GM12878 (cell line): ENCODE data around the gene EIF1AX. TPM values are rescaled to one million over a fixed set of nuclear protein-coding genes. Genes with fewer than 3 reads are reported as not detected.

Source experiments
- ATAC-seq: fragments of 200-7000 bp; cut with Tn5 transposase; 3 replicates; pipeline ENCODE4 v1.9.1; 2020; ENCODE audit warnings: mild to moderate bottlenecking, moderate library complexity
- BruUV-seq: library from RNA; stranded (reverse); fragments of 400-500 nt; replicated peaks from 2 replicates; lab custom pipeline; 2021; lab: Mats Ljungman, UMichigan
- CTCF ChIA-PET: fragments of 300-600 bp; sonication (Branson Sonifier 250); formaldehyde crosslinking; extraction: SDS; loops from one replicate; lab custom pipeline; 2021; ENCODE audit warnings: inconsistent platforms; lab: Yijun Ruan, JAX
- POLR2A ChIA-PET: fragments of 350-600 bp; formaldehyde crosslinking; extraction: SDS; loops from one replicate; lab custom pipeline; 2021; ENCODE audit warnings: inconsistent platforms; lab: Charles Lee
- RAD21 ChIA-PET: fragments of 300-600 bp; sonication (Branson Sonifier 250); formaldehyde crosslinking; loops from one replicate; lab custom pipeline; 2023; ENCODE audit warnings: antibody characterized with exemption; ENCODE audit not compliant: unreplicated experiment; lab: Charles Lee
- SMC1A ChIA-PET: fragments of 300-600 bp; sonication (Branson Sonifier 250); formaldehyde crosslinking; loops from one replicate; lab custom pipeline; 2023; ENCODE audit not compliant: unreplicated experiment, uncharacterized antibody; lab: Charles Lee
- DNase-seq: peaks from one replicate; pipeline ENCODE4 v3.0.0-alpha.2; 2011; ENCODE audit warnings: low read depth, low spot score
- FAIRE-seq: peaks from 3 replicates; lab custom pipeline; 2011; peaks lifted over from hg19 to GRCh38; lab: Jason Lieb, UNC
- H2AFZ ChIP-seq: 2 replicates; pipeline ENCODE4 v1.6.0; 2011; ENCODE audit warnings: low read depth, low read length, control low read depth; ENCODE audit not compliant: control insufficient read depth
- H3K27ac ChIP-seq: 2 replicates; pipeline ENCODE4 v1.5.1; 2011; ENCODE audit warnings: control low read depth; ENCODE audit not compliant: control insufficient read depth, insufficient read depth
- H3K27me3 ChIP-seq, 2 experiments: replicated peaks in 1 of 2; 2 replicates each; pipeline versions ENCODE4 v1.6.0 to v1.6.1; 2011; ENCODE audit warnings: low read length in 1 of 2; ENCODE audit not compliant: control insufficient read depth in 2 of 2, insufficient read depth in 2 of 2
- H3K36me3 ChIP-seq, 2 experiments: 2 replicates each; pipeline ENCODE4 v1.5.1; 2011; ENCODE audit warnings: low read length in 1 of 2; ENCODE audit not compliant: control insufficient read depth in 2 of 2, insufficient read depth in 2 of 2
- H3K4me1 ChIP-seq: 2 replicates; pipeline ENCODE4 v1.6.1; 2011; ENCODE audit warnings: mild to moderate bottlenecking, low read length, moderate library complexity, mixed read lengths; ENCODE audit not compliant: control insufficient read depth, insufficient read depth
- H3K4me2 ChIP-seq: 2 replicates; pipeline ENCODE4 v1.6.0; 2011; ENCODE audit warnings: control low read depth; ENCODE audit not compliant: control insufficient read depth, insufficient read depth
- H3K4me3 ChIP-seq: fragments of 200-600 bp; sonication (generic); 2 replicates; pipeline ENCODE4 v1.5.1; 2016
- H3K79me2 ChIP-seq: 2 replicates; pipeline ENCODE4 v1.6.0; 2011; ENCODE audit warnings: low read length; ENCODE audit not compliant: control insufficient read depth, insufficient read depth
- H3K9ac ChIP-seq: 2 replicates; pipeline ENCODE4 v1.8.0; 2011; ENCODE audit warnings: low read length, control low read depth, mixed read lengths; ENCODE audit not compliant: control insufficient read depth, insufficient read depth
- H3K9me3 ChIP-seq: replicated peaks from 3 replicates; pipeline ENCODE4 v1.5.1; 2011; ENCODE audit warnings: mild to moderate bottlenecking, low read length; ENCODE audit not compliant: control insufficient read depth, insufficient read depth
- H4K20me1 ChIP-seq: 2 replicates; pipeline ENCODE4 v1.6.0; 2011; ENCODE audit not compliant: control insufficient read depth, insufficient read depth
- CBX5 ChIP-seq: sonication (generic); IDR thresholded peaks from 2 replicates; pipeline ENCODE4 v1.6.1; 2016; ENCODE audit warnings: low read depth, moderate library complexity, mild to moderate bottlenecking, inconsistent platforms
- FOXM1 ChIP-seq: IDR thresholded peaks from 2 replicates; pipeline ENCODE4 v1.6.1; 2012; ENCODE audit warnings: low read depth, mild to moderate bottlenecking, inconsistent platforms, low read length, moderate library complexity
- HDGF ChIP-seq: fragments of 450-650 bp; IDR thresholded peaks from 2 replicates; pipeline ENCODE4 v1.6.1; 2016; ENCODE audit warnings: antibody characterized with exemption
- PML ChIP-seq: IDR thresholded peaks from 2 replicates; pipeline ENCODE4 v1.6.1; 2012; ENCODE audit warnings: low read length, inconsistent platforms
- RBBP5 ChIP-seq: fragments of 200-600 bp; sonication (generic); conservative IDR thresholded peaks from 2 replicates; pipeline ENCODE4 v1.6.1; 2016
- SMAD1 ChIP-seq: fragments of 450-650 bp; IDR thresholded peaks from 2 replicates; pipeline ENCODE4 v1.6.1; 2018; ENCODE audit warnings: mild to moderate bottlenecking, low read depth; ENCODE audit not compliant: partially characterized antibody
- SUZ12 ChIP-seq: fragments of 200-600 bp; sonication (generic); IDR thresholded peaks from one replicate; pipeline ENCODE4 v1.6.1; 2018; ENCODE audit warnings: antibody characterized with exemption, mild to moderate bottlenecking; ENCODE audit not compliant: unreplicated experiment
- WGBS: methylation state at CpG from one replicate; pipeline ENCODE4 v1.1.6; 2016; ENCODE audit warnings: low lambda C conversion rate; ENCODE audit not compliant: insufficient replicate concordance, insufficient coverage; ENCODE audit errors: missing lambda C conversion rate; 5-methylcytosine and 5-hydroxymethylcytosine counted together
- in situ Hi-C: fragments of 300-500 bp; cut with MboI; formaldehyde crosslinking; loops from 9 replicates; pipeline ENCODE4 v1.14.3; 2018; ENCODE audit warnings: mixed read lengths
- intact Hi-C: fragments of 100-400 bp; cut with micrococcal nuclease; formaldehyde crosslinking; loops from one replicate; pipeline ENCODE4 v1.14.2; 2022; ENCODE audit not compliant: unreplicated experiment
- polyA plus RNA-seq, 11 experiments: library from polyadenylated mRNA; depleted of rRNA in 4 of 11; unstranded in 6 of 11; stranded (reverse) in 5 of 11; fragments of >200 nt; fragmentation: Nextera tagmentation in 4 of 11; fragmentation: Illumina TruSeq in 1 of 11; extraction: Ambion mirVana in 4 of 11; extraction: Trizol in 1 of 11; gene quantifications; 1 replicate in 1 of 11; 2 replicates in 10 of 11; pipeline versions ENCODE4 v1.2.1 to v1.2.3, GENCODE V29; 2011 to 2016; ENCODE audit warnings: inconsistent platforms in 2 of 11, missing spikeins in 2 of 11, low read depth in 1 of 11
- total RNA-seq, 4 experiments: library from RNA; depleted of rRNA in 3 of 4; stranded (reverse); fragments of >200 nt in 3 of 4; fragmentation: Illumina TruSeq in 1 of 4; extraction: Trizol in 1 of 4; gene quantifications; 2 replicates each; pipeline versions ENCODE4 v1.2.1 to v1.2.3, GENCODE V29; 2013 to 2021
- TF ChIP-seq, protein P1 (sequence below): fragments of 450-650 bp; IDR thresholded peaks from 2 replicates; pipeline ENCODE4 v1.6.1; 2016; ENCODE audit warnings: mild to moderate bottlenecking, moderate library complexity, borderline replicate concordance

EIF1AX gene
- total and polyA plus RNA-seq, 10 of the 15 experiments (the other 5 are each of a cell fraction or from before 2014, with no cell fraction given): 51.2 to 251 (median 86.6) TPM

DNA sequence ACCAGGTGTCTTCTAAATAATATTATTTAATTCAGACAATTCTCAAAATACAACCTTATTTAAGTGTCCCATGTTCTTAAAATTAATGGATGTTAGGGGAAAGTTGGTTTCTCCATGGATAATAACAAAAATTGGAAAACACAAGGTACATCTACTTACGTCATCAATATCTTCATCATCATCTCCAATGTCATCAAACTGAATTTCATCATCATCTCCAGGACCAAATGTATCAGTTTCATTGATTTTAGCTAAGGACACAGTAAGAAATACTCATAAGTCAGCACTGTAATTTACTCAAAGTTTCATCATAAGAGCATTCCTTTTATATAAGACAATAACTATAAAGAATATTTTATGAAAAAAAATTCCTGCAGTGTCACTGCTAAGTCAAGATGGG lies 11.3 kb downstream of the EIF1AX start (continued):
- TF ChIP-seq SUZ12: no peak

DNA sequence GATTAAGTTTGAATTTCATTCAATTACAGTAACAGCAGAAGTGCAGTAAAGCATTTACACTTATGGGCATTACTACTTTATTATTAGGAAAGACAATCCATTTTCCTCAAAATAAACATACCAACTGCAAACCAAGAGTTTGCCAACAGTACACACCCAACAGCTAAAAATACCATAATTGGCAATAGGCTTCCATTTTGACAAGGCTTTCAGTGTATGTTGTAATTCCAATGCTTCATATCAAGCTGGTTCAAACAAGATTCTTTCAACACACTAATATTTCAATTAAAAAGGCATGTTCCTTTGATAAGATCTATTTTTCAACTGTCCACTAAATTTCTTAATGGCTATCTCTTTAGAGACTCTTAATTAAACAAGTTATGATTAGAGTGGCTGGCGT lies 12.1 kb downstream of the EIF1AX start:
- H3K36me3 ChIP-seq: peaks cover 0 to 28% of the 10 kb centered on the region in 2 experiments
- no peak overlapping the region for H3K4me3 ChIP-seq
- H3K4me2 ChIP-seq: no peak overlapping the region
- DNase-seq (no peak), FAIRE-seq (no peak), ATAC-seq (no peak)
- 93% methylated on average over 1 of the region's 1 CpG for WGBS
- ChIA-PET SMC1A (interaction anchor here (0.9 to 1.8 kb wide), 7 partner anchors 8 to 757 kb away, joined by 3 to 6 read pairs (median 3); no protein-coding TSS in a partner anchor), POLR2A (no interaction called here), RAD21 (no interaction called here), CTCF (interaction anchor here (1.2 to 2.6 kb wide), 2 partner anchors 68 to 225 kb away, joined by 3 to 10 read pairs; no protein-coding TSS in a partner anchor)
- no peak overlapping the region for H3K9ac ChIP-seq
- no peak overlapping the region for H2AFZ ChIP-seq
- no peaks in the 10 kb centered on the region for H4K20me1 ChIP-seq
- BruUV-seq: no TSS peak
- TF ChIP-seq CBX5 (no peak), PML (no peak), HDGF (no peak)
- H3K27ac ChIP-seq: no peak overlapping the region
- H3K9me3 ChIP-seq: no peaks in the 10 kb centered on the region
- intact Hi-C loops (no loop called here), in situ Hi-C loops (no loop called here)
- H3K4me1 ChIP-seq: no peaks in the 10 kb centered on the region
- H3K79me2 ChIP-seq: no peaks in the 10 kb centered on the region
- no peaks in the 10 kb centered on the region for H3K27me3 ChIP-seq

DNA sequence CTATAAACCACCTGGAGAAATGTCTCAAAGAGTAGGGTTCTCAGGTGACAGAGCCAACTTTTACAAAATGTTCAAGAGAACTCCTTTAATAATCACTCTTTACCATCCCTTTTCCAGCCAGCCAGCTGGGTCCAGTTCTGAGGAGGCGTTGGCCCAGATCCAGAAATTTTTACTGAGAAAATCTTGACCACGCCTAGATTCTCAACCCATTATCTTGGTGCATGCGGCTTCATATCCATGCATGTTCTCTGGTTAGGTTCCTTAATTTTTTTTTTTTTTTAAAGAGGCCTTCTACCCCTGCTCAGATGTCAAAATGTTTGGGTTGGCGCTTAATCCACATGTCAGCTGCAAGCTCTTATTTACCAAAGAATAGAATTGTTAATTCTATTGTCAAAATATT lies 13.0 kb downstream of the EIF1AX start:
- FAIRE-seq: no peak
- ChIA-PET CTCF (interaction anchor here (1.2 to 2.6 kb wide), 2 partner anchors 67 to 224 kb away, joined by 3 to 10 read pairs; no protein-coding TSS in a partner anchor), RAD21 (interaction anchor here (1.4 kb wide), 1 partner anchor 10 kb away, joined by 4 read pairs; no protein-coding TSS in a partner anchor), SMC1A (interaction anchor here (1.0 to 1.8 kb wide), 5 partner anchors 9 to 757 kb away, joined by 3 to 4 read pairs (median 3); no protein-coding TSS in a partner anchor), POLR2A (no interaction called here)
- BruUV-seq: no TSS peak
- H3K79me2 ChIP-seq: no peaks in the 10 kb centered on the region
- no peak for TF ChIP-seq RBBP5
- no peak for TF ChIP-seq FOXM1
- TF ChIP-seq, protein P1, sequence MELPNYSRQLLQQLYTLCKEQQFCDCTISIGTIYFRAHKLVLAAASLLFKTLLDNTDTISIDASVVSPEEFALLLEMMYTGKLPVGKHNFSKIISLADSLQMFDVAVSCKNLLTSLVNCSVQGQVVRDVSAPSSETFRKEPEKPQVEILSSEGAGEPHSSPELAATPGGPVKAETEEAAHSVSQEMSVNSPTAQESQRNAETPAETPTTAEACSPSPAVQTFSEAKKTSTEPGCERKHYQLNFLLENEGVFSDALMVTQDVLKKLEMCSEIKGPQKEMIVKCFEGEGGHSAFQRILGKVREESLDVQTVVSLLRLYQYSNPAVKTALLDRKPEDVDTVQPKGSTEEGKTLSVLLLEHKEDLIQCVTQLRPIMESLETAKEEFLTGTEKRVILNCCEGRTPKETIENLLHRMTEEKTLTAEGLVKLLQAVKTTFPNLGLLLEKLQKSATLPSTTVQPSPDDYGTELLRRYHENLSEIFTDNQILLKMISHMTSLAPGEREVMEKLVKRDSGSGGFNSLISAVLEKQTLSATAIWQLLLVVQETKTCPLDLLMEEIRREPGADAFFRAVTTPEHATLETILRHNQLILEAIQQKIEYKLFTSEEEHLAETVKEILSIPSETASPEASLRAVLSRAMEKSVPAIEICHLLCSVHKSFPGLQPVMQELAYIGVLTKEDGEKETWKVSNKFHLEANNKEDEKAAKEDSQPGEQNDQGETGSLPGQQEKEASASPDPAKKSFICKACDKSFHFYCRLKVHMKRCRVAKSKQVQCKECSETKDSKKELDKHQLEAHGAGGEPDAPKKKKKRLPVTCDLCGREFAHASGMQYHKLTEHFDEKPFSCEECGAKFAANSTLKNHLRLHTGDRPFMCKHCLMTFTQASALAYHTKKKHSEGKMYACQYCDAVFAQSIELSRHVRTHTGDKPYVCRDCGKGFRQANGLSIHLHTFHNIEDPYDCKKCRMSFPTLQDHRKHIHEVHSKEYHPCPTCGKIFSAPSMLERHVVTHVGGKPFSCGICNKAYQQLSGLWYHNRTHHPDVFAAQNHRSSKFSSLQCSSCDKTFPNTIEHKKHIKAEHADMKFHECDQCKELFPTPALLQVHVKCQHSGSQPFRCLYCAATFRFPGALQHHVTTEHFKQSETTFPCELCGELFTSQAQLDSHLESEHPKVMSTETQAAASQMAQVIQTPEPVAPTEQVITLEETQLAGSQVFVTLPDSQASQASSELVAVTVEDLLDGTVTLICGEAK: no peak
- TF ChIP-seq SMAD1: no peak
- no peaks in the 10 kb centered on the region for H4K20me1 ChIP-seq
- H3K27ac ChIP-seq: no peak overlapping the region
- no peak overlapping the region for H2AFZ ChIP-seq
- ATAC-seq: no peak
- 90% methylated on average over 4 of the region's 4 CpGs for WGBS
- no peaks in the 10 kb centered on the region for H3K4me1 ChIP-seq
- H3K36me3 ChIP-seq: peaks cover 2 to 26% of the 10 kb centered on the region in 2 experiments
- intact Hi-C loops (no loop called here), in situ Hi-C loops (no loop called here)
- no peak overlapping the region for H3K4me3 ChIP-seq
- no peak for DNase-seq
- H3K4me2 ChIP-seq: no peak overlapping the region
- no peaks in the 10 kb centered on the region for H3K9me3 ChIP-seq
- H3K9ac ChIP-seq: no peak overlapping the region
- no peaks in the 10 kb centered on the region for H3K27me3 ChIP-seq
